Loucy (cell line): Measurements from ENCODE around the gene VPS51.
A peak's percentile ranks its signal among the peaks of the same experiment; 100 is the strongest.

Experiments
- H2AFZ ChIP-seq: fragments of 200-600 bp; sonication (generic); 2 replicates; pipeline ENCODE4 v1.6.0; 2016; ENCODE audit warnings: antibody characterized with exemption, mild to moderate bottlenecking, low read length, moderate library complexity
- H3F3A ChIP-seq: fragments of 200-600 bp; 2 replicates; pipeline ENCODE4 v1.6.0; 2016; ENCODE audit warnings: antibody characterized with exemption, low read depth, mild to moderate bottlenecking
- H3K27me3 ChIP-seq: fragments of 200-600 bp; sonication (generic); 2 replicates; pipeline ENCODE4 v1.6.1; 2014; ENCODE audit warnings: low read length, mild to moderate bottlenecking; ENCODE audit not compliant: insufficient read depth, poor library complexity, severe bottlenecking
- H3K36me3 ChIP-seq: fragments of 200-600 bp; sonication (generic); 2 replicates; pipeline ENCODE4 v1.6.1; 2016; ENCODE audit warnings: low read length; ENCODE audit not compliant: insufficient read depth
- H3K4me1 ChIP-seq: fragments of 200-600 bp; sonication (generic); 2 replicates; pipeline ENCODE4 v1.5.1; 2014; ENCODE audit warnings: low read length, mild to moderate bottlenecking; ENCODE audit not compliant: insufficient read depth, poor library complexity, severe bottlenecking
- H3K4me2 ChIP-seq: fragments of 200-600 bp; sonication (generic); 2 replicates; pipeline ENCODE4 v1.6.0; 2014; ENCODE audit warnings: antibody characterized with exemption, low read length, low read depth, mild to moderate bottlenecking; ENCODE audit not compliant: poor library complexity, severe bottlenecking
- H3K4me3 ChIP-seq: fragments of 200-600 bp; sonication (generic); 2 replicates; pipeline ENCODE4 v1.5.1; 2014; ENCODE audit warnings: low read length, mild to moderate bottlenecking, mixed read lengths; ENCODE audit not compliant: poor library complexity, severe bottlenecking
- H3K79me2 ChIP-seq: fragments of 200-600 bp; sonication (generic); 2 replicates; pipeline ENCODE4 v1.6.1; 2014; ENCODE audit warnings: low read length; ENCODE audit not compliant: insufficient read depth
- H3K9ac ChIP-seq: fragments of 200-600 bp; sonication (generic); 2 replicates; pipeline ENCODE4 v1.6.0; 2014; ENCODE audit warnings: mild to moderate bottlenecking, low read depth, low read length, moderate library complexity; ENCODE audit not compliant: poor library complexity, severe bottlenecking
- H3K9me2 ChIP-seq: fragments of 200-600 bp; sonication (generic); replicated peaks from 2 replicates; pipeline ENCODE4 v1.6.1; 2016; ENCODE audit warnings: low read depth, low read length, mixed read lengths
- H3K9me3 ChIP-seq: fragments of 200-600 bp; sonication (generic); 2 replicates; pipeline ENCODE4 v1.6.1; 2014; ENCODE audit warnings: mild to moderate bottlenecking, antibody characterized with exemption, low read length, low read depth; ENCODE audit not compliant: insufficient read depth
- H4K20me1 ChIP-seq: fragments of 200-600 bp; sonication (generic); 2 replicates; pipeline ENCODE4 v1.6.0; 2014; ENCODE audit warnings: antibody characterized with exemption, low read length, mild to moderate bottlenecking; ENCODE audit not compliant: insufficient read depth, poor library complexity, severe bottlenecking
- CTCF ChIP-seq: fragments of 200-600 bp; sonication (generic); conservative IDR thresholded peaks from 2 replicates; pipeline ENCODE4 v1.5.1; 2014; ENCODE audit warnings: mild to moderate bottlenecking, antibody characterized with exemption, low read length
- EZH2phosphoT487 ChIP-seq: fragments of 200-600 bp; IDR thresholded peaks from 2 replicates; pipeline ENCODE4 v1.6.1; 2018; ENCODE audit warnings: antibody characterized with exemption, mild to moderate bottlenecking, moderate library complexity, borderline replicate concordance

The VPS51 gene

DNA sequence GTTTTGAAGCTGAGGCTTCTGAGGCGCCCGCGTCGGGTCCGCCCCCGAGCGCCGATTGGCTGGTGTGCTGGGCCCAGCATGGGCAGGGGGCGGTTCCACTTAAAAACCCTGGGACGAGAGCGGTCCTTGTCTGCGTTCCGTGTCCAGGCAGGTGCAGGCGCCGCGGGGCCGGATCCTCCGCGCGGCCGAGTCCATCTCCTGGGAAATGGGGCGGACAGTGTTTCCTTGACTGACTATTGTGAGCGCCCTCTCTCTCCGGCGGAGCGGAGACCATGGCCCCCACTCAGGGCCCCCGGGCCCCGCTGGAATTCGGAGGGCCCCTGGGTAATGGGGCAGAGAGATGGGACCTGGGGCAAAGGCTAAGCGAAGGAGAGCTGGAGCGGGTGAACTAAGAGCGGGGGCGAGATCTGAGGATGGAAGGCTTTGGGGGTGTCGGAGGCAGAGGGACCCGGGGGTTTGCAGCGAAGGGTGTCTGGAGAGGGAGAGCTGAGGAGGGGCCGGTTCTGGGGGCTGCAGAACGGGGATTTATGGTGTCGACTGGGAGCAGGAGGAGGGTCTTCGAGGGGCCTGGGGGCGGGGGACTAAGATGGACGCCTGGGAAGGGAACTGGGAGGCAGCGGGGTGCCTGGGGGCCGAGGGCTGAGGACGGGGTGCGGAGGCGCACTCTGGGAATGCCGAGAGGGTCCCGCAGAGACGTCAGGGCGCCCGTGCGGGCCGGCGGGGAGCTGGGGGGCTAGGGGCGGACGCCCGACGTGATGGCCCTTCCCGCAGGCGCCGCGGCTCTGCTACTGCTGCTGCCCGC lies 15.9 kb downstream of the VPS51 start, which contains the start of gene TM7SF2:
TSS of gene TM7SF2 (plus strand) at position 129 of the 802 bp plus-strand sequence. CDS start at position 273, 144 bp downstream.
- Histone ChIP-seq H3K27me3 (no peaks in the 10 kb centered on the region), H2AFZ (peak within 1 kb of the TSS; percentile 62; the same call in 1 of the 2 replicates), H3K36me3 (peaks cover 13% of the 10 kb centered on the region; the same call in 1 of the 2 replicates), H3K9ac (peak within 1 kb of the TSS; percentile 74), H3K79me2 (peaks cover 10% of the 10 kb centered on the region; the same call in 1 of the 2 replicates), H3F3A (peaks cover 5% of the 10 kb centered on the region; the same call in 1 of the 2 replicates), H3K4me3 (peak within 1 kb of the TSS; percentile 75), H3K4me1 (peaks cover 25% of the 10 kb centered on the region), H3K9me2 (no peaks in the 10 kb centered on the region), H3K9me3 (no peaks in the 10 kb centered on the region), H4K20me1 (peaks cover 6% of the 10 kb centered on the region), H3K4me2 (peak within 1 kb of the TSS; percentile 97)
- TF ChIP-seq CTCF (no peak), EZH2phosphoT487 (no peak)

DNA sequence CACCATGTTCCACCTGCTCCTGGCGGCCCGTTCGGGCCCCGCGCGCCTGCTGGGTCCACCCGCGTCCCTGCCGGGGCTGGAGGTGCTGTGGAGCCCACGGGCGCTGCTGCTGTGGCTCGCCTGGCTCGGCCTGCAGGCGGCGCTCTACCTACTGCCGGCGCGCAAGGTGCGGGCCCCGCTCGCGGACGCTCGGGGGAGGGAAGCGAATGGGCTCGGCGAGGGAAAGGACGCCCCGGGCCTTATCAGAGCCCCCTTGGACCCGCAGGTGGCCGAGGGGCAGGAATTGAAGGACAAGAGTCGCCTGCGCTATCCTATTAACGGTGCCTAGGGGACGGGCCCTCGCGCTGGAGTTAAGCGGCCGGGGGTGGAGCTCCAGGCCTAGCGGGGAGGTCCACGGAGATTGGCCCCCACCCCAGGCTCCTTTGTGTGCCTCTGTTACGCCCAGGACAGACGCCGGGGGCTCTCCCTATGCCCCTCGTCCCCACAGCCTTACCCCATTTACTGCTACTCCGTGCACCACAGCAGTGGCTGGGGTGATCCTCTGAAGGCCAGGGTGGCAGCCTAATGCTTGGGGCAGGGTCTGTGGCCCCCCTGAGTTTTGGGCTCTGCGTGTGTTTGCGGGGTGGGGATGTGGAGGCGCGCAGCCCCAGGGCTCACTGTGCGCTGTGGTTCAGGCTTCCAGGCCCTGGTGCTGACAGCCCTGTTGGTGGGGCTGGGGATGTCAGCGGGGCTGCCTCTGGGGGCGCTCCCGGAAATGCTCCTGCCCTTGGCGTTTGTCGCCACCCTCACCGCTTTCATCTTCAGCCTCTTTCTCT lies 16.7 kb downstream of the VPS51 start:
- Histone ChIP-seq H3K79me2 (peaks cover 14% of the 10 kb centered on the region; the same call in 1 of the 2 replicates), H3K9me3 (no peaks in the 10 kb centered on the region), H3K4me3 (peak overlapping the region; percentile 75), H3K4me1 (peaks cover 26% of the 10 kb centered on the region), H2AFZ (peak overlapping the region; percentile 62; the same call in 1 of the 2 replicates), H3K4me2 (peak overlapping the region; percentile 97), H3K9ac (peak overlapping the region; percentile 74), H4K20me1 (peaks cover 6% of the 10 kb centered on the region), H3K27me3 (no peaks in the 10 kb centered on the region), H3F3A (peaks cover 5% of the 10 kb centered on the region; the same call in 1 of the 2 replicates), H3K9me2 (no peaks in the 10 kb centered on the region), H3K36me3 (peaks cover 13% of the 10 kb centered on the region; the same call in 1 of the 2 replicates)
- TF ChIP-seq CTCF (peak; percentile 74), EZH2phosphoT487 (no peak)

- no peak for TF ChIP-seq EZH2phosphoT487
- no peak for TF ChIP-seq CTCF
- peaks cover 14% of the 10 kb centered on the region; the same call in 1 of the 2 replicates for H3K36me3 ChIP-seq
Measured at GRCh38 chr11:65113361-65113756, 17.3 kb downstream of the VPS51 start.

More at GRCh38 chr11:65113361-65113756, 17.3 kb downstream of the VPS51 start:
- Histone ChIP-seq H3K79me2 (peaks cover 14% of the 10 kb centered on the region; the same call in 1 of the 2 replicates), H3K27me3 (no peaks in the 10 kb centered on the region), H3K9me2 (no peaks in the 10 kb centered on the region), H3K4me1 (peaks cover 26% of the 10 kb centered on the region), H3K4me3 (peak overlapping the region; percentile 75), H2AFZ (no peak overlapping the region), H3K9ac (peak overlapping the region; percentile 74), H3K4me2 (peak overlapping the region; percentile 97), H3K9me3 (no peaks in the 10 kb centered on the region), H4K20me1 (peaks cover 6% of the 10 kb centered on the region), H3F3A (peaks cover 7% of the 10 kb centered on the region)
